GM21737 (cell line): ENCODE measurements around the gene CLEC10A.
"Not testable (repeated sequence)": the region's sequence is repeated elsewhere in the genome, so short reads cannot be mapped to it uniquely, and the experiment has no call there.

Source experiments
- ATAC-seq: cut with Tn5 transposase; IDR thresholded peaks from one replicate; pipeline ENCODE4 v1.9.1; 2021; ENCODE audit warnings: mild to moderate bottlenecking, moderate library complexity; ENCODE audit not compliant: unreplicated experiment

Gene CLEC10A, protein sequence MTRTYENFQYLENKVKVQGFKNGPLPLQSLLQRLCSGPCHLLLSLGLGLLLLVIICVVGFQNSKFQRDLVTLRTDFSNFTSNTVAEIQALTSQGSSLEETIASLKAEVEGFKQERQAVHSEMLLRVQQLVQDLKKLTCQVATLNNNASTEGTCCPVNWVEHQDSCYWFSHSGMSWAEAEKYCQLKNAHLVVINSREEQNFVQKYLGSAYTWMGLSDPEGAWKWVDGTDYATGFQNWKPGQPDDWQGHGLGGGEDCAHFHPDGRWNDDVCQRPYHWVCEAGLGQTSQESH

DNA sequence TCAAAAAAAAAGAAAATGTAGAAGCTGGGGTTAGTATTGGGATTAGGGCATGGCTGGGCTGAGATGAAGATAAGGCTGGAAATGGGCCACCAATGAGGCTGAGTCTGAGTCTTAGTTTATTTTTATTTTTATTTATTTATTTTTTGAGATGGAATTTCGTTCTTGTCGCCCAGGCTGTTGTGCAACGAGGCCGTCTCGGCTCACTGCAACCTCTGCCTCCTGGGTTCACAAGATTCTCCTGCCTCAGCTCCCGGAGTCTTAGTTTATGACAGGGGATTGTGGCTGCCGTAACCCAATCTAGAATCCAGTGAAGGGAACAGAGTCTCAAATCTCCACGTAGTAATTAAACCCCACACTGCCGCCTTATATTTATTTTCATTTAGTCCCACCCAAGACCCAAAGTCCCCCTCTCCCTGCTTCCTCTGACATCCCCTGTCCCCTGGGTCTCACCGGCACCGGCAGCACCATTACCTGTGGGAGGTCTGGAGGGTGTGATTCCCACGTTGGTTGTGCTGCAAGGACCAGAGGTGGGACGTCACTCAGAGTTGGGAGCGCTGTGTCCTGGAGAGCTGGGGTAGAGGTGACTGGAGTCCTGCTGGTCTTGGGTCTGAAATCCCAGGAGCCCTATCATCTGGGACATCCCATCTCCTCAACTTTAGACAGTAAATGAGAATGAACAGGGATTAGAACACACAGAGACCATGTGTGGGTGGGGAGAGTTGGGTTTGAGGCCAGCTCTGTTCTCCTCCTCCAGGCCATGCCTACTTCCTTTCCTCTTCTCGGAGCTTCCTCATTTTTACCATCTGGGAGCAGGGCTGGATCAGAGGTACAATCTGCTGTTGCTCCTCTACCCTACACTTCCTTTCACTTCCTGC, at the start of gene CLEC10A:
TSS of gene CLEC10A (minus strand) at position 671 of the 875 bp plus-strand sequence. CDS start 1,439 bp downstream, outside the sequence.
- no peak for ATAC-seq

DNA sequence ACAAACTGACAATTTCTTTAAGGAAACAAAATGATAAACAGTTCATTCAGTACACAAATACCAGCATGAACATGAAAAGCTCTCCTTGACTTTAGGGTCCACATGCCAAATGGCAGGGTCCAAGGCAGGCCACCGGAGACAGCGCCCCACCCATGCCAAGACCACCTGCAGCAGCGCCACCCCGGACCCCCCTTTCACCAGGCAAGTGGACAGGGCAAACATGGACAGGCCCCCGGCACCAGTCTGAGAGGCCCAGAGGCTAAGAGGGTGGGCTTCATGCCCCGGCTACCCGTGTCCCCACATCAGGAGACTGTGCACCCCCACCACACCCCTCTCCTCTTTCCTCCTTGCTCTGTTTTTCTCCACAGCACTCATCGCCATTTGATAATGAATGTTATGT, 49.3 kb upstream of the CLEC10A start:
- no peak for ATAC-seq

DNA sequence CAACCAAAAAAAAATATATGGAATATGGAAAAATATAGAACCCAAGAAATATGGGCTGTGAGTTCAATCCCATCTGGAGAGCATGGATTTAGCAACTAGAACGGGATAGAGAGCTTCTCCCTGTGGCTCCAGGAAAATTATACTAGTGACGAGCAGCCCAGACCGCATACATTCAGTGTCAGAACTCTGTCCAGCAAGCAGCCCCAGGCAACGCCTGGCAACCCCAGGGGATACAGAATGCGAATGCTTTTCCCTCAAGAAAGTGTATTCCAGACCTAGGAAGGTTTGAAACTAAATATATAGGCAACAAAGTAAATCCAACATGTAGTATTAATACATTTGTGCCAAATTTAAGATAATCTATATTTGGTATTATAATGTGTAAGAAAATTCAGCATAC, 48.1 kb upstream of the CLEC10A start:
- ATAC-seq, result no peak

DNA sequence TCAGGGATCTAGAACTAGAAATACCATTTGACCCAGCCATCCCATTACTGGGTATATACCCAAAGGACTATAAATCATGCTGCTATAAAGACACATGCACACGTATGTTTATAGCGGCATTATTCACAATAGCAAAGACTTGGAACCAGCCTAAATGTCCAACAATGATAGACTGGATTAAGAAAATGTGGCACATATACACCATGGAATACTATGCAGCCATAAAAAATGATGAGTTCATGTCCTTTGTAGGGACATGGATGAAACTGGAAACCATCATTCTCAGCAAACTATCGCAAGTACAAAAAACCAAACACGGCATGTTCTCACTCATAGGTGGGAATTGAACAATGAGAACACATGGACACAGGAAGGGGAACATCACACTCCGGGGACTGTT, 47.5 kb upstream of the CLEC10A start:
- ATAC-seq, result not testable (repeated sequence)

DNA sequence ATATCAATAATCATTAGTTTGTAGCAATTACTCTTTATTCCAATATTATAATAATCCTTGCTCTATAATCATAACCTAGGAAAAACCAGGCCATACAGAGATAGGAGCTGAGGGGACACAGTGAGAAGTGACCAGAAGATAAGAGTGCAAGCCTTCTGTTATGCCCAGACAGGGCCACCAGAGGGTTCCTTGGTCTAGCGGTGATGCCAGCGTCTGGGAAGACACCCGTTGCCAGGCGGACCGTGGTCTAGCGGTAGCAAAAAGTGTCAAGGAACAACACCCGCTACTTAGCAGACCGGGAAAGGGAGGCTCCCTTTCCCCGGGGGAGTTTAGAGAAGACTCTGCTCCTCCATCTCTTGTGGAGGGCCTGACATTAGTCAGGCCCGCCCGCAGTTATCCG, 46.3 kb upstream of the CLEC10A start:
- not testable (repeated sequence) for ATAC-seq

DNA sequence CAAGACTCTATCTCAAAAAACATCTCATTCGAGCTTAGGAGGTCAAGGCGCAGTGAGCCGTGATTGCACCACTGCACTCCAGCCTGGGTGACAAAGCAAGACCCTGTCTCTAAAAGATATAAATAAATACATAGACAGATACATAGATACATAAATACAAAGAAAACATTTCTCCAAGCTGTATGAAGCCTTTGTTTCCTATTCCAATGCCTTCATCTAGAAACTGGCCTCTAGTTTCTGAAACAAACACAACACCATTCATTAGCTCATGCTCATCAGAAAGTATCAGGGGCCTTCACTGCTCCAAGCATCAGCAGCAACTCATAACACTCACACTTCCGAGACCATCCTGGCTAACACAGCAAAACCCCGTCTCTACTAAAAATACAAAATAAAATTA, 44.9 kb upstream of the CLEC10A start:
- ATAC-seq, result no peak

DNA sequence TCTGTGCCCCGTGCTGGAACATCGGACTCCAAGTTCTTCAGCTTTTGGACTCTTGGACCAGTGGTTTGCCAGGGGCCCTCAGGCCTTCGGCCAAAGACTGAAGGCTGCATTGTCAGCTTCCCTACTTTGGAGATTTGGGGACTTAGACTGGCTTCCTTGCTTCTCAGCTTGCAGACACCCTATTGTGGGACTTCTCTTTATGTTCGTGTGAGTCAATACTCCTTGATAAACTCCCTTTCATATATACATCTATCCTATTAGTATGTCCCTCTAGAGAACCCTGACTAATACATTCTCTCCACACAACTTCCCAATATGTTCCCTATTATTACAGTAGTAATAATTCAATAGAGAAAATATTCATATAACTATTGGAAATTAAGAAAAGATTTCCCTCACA, 43.8 kb upstream of the CLEC10A start:
- ATAC-seq, result no peak

DNA sequence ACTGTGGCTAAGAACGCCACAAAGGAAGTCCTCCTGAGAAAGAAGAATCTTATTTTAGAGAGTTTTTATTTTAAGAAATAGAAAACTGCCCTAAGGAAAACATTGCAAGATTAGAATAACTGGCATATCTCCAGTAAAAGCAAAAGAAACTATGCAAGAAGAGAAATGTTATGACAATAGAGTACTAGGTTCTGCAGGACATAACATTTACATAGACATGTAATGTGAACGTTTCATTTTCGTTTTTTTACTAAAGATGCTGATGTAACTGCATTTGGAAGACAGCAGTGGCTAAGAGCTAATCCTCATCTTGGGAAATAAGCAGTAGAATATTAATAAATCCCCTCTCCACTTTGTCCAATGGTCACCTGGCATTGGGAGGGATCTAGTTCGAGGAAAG, 42.3 kb upstream of the CLEC10A start:
- no peak for ATAC-seq

DNA sequence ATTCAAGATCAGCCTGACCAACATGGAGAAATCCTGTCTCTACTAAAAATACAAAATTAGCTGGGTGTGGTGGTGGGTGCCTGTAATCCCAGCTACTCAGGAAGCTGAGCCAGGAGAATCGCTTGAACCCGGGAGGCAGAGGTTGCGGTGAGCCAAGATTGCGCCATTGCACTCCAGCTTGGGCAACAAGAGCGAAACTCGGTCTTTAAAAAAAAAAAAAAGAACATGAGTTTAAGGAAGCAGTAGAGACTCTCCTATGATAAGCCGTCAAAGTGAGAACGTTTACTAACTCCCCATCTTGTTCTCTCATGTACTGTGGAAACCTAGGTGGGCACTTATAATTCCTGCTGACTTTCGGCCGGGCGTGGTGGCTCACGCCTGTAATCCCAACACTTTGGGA, 40.6 kb upstream of the CLEC10A start:
- ATAC-seq, result not testable (repeated sequence)

DNA sequence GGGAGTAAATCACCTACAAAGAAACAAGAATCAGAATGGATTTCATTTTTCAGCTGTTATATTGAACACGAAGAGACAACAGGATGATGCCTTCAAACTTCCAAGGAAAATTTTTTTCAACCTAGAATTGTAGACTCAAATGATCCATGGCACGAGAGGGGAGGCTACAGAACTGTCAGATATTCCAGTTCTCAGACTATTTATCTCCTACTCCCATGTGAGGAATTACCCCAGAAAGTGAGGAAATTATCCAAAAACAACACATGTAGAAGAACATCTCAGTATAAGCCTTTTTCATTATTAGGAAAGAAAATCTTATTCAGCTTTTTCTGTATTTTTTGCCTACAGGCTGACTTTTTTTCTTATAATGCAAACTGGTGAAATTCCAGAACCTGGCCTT, 40.1 kb upstream of the CLEC10A start:
- no peak for ATAC-seq

DNA sequence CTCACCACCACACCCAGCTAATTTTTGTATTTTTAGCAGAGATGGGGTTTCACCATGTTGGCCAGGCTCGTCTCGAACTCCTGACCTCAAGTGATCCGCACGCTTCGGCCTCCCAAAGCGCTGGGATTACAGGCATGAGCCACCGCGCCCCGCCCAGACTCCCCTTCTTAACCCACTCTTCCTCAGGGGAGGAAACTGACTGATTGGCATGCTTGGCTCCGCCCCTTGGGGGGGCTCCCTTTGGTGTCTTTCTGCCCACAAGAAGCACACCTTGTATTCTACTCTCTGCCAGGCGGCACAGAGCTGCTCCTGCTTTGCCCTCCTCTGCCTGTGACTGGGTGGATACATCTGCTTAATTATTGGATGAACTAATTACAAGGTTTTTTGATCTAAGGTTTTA, 39.3 kb upstream of the CLEC10A start:
- no peak for ATAC-seq

DNA sequence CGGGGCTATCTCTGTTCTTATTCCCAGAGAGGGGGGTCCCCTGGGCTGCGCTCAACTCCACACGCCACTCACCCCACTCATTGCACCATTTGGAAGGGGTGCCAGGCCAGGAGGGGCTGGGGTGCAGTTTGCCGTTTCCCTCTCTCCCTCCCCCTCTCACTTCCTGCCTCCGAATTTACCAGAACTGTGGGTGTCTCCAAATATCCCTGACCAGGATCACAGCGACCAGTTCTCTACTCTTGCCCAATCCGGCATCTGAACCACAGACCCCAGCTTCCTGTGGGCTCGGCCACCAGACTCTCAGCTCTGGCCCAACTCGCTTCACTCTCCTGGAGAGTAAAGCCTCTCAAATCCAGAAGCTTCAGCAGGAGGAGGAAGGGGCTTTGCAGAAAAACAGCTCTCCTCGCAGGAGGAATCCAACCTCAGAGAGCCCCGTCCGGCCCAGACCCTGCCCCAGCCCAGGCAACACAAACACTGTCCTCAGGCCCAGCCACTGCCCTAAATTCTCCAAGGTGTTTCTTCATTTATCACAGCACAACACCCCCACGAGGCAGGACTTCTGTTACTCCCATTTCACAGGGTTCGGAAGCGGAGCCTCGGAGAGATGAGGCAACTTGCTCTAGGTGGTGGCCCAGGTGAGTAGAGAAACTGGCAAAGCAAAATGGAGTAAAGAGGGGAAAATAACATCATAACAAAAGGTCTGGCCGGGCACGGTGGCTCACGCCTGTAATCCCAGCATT, 35.0 kb upstream of the CLEC10A start:
- no peak for ATAC-seq

DNA sequence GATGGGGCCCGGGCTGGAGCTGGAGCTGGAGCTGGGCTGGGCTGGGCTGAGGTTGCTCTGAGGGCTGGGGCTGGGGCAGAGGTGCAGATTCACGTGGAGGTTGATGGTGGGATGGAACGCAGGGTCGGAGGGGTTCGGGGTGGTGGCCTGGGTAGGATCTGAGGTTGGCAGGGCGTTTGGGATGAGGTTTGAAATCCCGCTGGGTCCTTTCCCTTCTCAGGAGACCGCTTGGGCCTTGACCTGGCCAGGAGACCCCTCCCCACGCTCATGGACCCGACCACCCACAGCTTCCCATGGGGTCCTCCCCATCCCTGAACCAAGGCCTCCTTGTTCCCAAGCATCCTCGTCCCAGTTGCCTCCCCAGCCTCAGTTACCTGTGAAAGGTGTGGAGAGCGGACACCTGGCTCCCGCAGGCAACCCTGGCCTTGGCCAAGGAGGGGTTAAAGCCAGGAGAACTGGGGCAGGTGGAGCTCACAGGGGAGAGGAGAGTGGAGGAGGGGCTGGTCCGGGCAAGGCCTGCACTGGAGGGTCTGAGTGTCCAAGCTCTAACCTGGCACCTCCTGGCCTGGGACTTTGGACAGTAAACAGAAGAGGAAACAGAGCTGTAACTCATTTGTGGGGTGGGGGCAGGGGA, 34.3 kb upstream of the CLEC10A start, which contains the start of gene ASGR2:
TSS of gene ASGR2 (minus strand) at position 582 of the 634 bp plus-strand sequence. CDS start 582 bp downstream, outside the sequence.
- ATAC-seq, result no peak

DNA sequence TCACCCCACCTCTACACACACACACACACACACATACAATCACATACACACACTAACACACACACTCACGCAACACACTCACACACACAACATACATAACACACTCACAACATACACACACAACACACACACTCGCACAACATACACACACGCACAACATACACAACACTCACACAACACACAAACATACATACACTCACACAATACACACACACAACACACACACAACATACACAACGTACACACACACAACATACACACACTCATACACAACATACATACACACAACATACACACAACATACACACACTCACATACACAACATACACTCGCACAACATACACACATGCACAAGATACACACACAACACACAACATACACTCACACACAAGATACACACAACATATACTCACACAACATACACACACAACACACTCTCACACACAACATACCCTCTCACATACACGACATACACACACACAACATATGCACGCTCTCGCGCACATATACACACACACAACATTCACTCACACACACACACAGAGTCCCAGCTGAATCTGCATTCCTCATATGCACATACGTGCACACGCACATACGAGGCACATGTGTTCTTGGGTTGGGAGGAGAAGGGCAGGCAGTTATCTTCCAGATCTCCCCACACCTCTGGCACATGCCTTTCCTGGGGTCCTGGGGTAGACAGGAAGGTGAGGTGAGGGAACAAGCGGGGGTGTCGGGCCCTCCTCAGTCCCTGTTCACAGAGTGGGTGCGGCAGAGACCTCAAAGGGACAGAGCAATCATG, 33.4 kb upstream of the CLEC10A start:
- ATAC-seq, result no peak

DNA sequence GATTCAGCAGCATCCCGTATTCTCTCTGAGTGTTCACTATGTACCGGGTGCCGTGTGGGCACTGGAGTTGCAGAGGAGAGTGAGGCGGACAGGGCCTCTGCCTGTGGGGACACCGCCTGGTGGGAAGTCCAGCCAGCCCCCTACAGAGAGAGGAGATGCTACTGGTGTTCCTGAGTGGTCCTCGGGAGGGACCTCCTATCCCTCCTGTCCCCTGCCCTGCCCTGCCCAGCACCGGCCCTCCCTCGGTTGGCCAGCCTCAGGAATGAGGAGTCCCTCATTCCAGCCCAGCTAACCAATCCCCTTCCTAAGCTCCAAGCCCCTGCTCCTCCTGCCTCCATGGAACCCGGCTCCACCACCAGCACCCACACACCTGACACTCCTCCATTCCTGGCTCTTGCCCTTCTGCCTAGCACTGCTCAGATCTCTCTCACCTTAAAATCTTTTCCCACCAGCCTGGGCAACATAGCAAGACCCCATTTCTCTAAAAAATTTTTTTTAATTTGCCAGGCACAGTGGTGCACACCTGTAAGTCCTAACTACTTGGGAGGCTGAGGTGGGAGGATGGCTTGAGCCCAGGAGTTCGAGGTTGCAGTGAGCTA, 32.6 kb upstream of the CLEC10A start:
- ATAC-seq, result no peak

DNA sequence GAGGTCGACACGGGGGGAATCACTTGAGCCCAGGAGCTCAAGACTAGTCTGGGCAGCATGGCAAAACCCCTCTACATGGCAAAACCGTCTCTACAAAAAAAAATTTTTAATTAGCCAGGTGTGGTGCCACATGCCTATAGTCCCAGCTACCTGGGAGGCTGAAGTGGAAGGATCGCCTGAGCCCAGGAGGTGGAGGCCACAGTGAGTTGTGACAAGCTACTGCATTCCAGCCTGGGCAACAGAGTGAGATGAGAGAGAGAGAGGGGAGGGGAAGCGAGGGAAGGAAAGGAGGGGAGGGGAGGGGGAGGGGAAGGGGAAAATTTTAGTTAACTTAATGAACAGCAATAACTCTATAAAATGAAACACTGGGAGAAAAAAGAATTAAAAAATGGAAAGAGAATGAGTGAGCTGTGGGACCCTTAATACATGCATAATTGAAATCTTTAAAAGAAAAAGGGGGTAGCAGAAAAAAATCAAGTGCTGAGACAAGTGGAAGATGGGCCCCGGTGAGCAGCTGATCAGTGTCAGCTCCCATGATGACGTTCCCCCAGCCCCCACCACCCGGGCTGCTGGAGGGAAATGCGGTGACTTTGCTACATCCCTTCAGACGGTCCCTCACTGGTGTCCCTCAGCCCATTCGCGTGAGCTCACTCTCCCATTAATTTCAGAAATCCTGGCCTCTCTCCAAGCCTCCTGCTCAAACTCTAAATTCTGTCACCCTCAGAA, 31.9 kb upstream of the CLEC10A start:
- ATAC-seq, result no peak

DNA sequence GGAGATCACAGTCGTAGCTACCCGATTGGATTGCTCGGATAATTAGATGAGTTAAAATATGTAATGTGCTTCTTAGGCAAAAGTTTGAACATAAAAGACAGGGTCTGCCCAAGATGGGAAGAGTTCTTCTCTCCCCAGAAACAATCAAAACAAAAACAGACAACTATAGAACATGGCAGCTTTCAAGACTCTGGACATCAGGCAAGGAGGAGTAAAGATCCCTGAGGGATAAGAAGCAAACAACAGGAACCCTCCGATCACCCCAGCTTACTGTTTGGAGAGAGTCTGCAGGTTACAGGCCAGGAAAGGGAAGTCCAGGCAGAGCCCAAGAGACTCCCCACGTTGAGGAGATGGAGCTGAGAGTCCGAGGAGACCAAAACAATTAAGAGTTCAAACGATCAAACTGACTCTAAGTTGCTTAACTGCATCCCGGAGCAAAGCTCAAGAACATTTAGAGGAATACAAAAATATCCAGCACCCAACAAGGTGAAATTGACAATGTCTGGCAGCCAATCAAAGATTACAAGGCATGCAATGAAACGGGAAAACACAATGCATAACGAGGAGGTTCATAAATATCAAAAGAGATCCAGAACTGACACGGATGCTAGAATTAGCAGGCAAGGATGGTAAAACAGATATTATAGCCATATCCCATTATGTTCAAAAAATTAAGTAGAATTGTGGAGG, 30.7 kb upstream of the CLEC10A start:
- ATAC-seq, result no peak
